ENCODE measurements around the gene EPHB6.

EPHB6 gene

GRCh38 chr7:142883145-142883544 lies 28.3 kb downstream of the EPHB6 start:
- TF ChIP-seq CTCF (IDR thresholded peaks at IDR 0.05), result no peak
- DNase-seq (ENCODE audit: low spot score), result peak; percentile 49

GRCh38 chr7:142883571-142884285 lies 28.9 kb downstream of the EPHB6 start:
- H3K4me3 ChIP-seq, result no peak overlapping the region
- H3K27ac ChIP-seq, result no peak overlapping the region
- DNase-seq (ENCODE audit: low spot score), result peak; percentile 50
- TF ChIP-seq CTCF (IDR thresholded peaks at IDR 0.05), result no peak

More at GRCh38 chr7:142883145-142883544, 28.3 kb downstream of the EPHB6 start:
- no peak overlapping the region for H3K4me3 ChIP-seq
- no peak overlapping the region for H3K27ac ChIP-seq

- Histone ChIP-seq H3K27ac (no peak overlapping the region), H3K4me3 (no peak overlapping the region)
- DNase-seq (ENCODE audit: low spot score), result no peak
- no peak for TF ChIP-seq CTCF (IDR thresholded peaks at IDR 0.05)
Observed at GRCh38 chr7:142884286-142884640, 29.4 kb downstream of the EPHB6 start.

GRCh38 chr7:142885311-142886230 lies 30.7 kb downstream of the EPHB6 start, which contains the start of gene TRPV6:
Gene TRPV6 (minus strand): TSS chr7:142885745.
- no peak for TF ChIP-seq CTCF (IDR thresholded peaks at IDR 0.05)
- no peak within 1 kb of the TSS for H3K4me3 ChIP-seq
- peak; percentile 65 for DNase-seq (ENCODE audit: low spot score)
- H3K27ac ChIP-seq, result no peak within 1 kb of the TSS

- no peak overlapping the region for H3K4me3 ChIP-seq
- TF ChIP-seq CTCF (IDR thresholded peaks at IDR 0.05), result no peak
- no peak overlapping the region for H3K27ac ChIP-seq
- DNase-seq (ENCODE audit: low spot score), result peak; percentile 40
Observed at GRCh38 chr7:142886866-142887265, 32.0 kb downstream of the EPHB6 start.

- Histone ChIP-seq H3K4me3 (no peak overlapping the region), H3K27ac (no peak overlapping the region)
- no peak for TF ChIP-seq CTCF (IDR thresholded peaks at IDR 0.05)
- DNase-seq (ENCODE audit: low spot score), result peak; percentile 35
Observed at GRCh38 chr7:142887282-142888015, 32.6 kb downstream of the EPHB6 start.

Data from coronary artery (tissue), 2 donors.